ENCODE data around the gene ATF6.

The ATF6 gene

DNA sequence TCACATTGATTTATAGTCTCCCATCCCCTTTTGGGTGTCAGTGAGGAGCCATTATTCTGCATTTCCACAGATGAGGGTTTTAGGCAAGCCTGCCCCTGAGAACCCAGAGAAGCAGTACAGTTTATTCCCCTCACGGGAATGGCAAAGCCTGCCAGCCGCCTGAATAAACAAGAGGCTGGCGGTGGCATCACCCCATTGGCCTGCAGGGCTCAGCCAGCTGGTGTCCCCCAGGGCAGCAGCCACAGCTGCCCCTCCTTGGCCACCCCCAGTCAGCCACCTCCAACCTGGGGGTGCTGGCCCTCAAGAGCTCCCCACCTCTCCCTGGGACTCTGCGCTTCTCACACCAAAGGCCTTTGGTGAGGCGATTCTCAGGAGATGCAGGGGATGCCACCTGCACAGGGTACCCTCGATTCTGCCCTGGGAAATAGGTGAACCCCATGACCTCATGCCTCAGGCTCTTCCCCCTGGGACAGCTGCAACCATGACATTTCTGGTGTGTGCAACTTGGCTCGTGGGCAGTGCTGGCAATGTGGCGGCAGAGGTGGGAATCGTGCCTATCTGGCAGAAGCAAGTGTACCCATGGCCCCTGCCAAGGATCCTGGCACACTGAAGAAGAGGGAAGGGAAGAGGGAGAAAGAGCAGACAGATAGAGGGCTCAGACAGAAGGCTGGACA, 243.5 kb downstream of the ATF6 start:
- no peak for TF ChIP-seq MYC (IDR thresholded peaks at IDR 0.05; ENCODE audit: low read depth, low read length)
- TF ChIP-seq, protein P1, sequence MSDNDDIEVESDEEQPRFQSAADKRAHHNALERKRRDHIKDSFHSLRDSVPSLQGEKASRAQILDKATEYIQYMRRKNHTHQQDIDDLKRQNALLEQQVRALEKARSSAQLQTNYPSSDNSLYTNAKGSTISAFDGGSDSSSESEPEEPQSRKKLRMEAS (IDR thresholded peaks at IDR 0.05; ENCODE audit: low read depth, low read length): no peak
- no peak for TF ChIP-seq POLR2A (IDR thresholded peaks at IDR 0.05; ENCODE audit: extremely low read depth, insufficient read length)
- TF ChIP-seq, protein P2, sequence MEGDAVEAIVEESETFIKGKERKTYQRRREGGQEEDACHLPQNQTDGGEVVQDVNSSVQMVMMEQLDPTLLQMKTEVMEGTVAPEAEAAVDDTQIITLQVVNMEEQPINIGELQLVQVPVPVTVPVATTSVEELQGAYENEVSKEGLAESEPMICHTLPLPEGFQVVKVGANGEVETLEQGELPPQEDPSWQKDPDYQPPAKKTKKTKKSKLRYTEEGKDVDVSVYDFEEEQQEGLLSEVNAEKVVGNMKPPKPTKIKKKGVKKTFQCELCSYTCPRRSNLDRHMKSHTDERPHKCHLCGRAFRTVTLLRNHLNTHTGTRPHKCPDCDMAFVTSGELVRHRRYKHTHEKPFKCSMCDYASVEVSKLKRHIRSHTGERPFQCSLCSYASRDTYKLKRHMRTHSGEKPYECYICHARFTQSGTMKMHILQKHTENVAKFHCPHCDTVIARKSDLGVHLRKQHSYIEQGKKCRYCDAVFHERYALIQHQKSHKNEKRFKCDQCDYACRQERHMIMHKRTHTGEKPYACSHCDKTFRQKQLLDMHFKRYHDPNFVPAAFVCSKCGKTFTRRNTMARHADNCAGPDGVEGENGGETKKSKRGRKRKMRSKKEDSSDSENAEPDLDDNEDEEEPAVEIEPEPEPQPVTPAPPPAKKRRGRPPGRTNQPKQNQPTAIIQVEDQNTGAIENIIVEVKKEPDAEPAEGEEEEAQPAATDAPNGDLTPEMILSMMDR (IDR thresholded peaks at IDR 0.05; ENCODE audit: low read depth, low read length): no peak
- no peak for DNase-seq (ENCODE audit: low read depth)
- no peak overlapping the region for H3K4me3 ChIP-seq (ENCODE audit: low read depth, low read length)

DNA sequence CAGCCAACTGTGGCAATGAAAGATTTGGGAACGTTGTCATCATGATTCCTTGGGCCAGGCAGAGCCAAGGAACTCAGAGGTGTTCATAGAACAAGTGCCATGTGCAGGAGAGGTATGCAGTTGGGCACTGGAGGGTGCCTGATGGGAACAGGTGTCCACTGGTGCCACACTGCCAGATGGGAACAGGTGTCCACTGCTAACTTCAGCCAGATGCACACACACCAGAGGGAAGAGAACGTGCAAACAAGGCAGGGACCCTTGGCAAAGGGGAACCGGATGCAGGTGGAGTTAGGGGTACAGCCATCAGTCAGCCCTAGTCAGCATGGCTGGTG, 244.0 kb downstream of the ATF6 start:
- DNase-seq (ENCODE audit: low read depth): no peak
- TF ChIP-seq, protein P2 (IDR thresholded peaks at IDR 0.05; ENCODE audit: low read depth, low read length): no peak
- H3K4me3 ChIP-seq (ENCODE audit: low read depth, low read length): no peak overlapping the region

DNA sequence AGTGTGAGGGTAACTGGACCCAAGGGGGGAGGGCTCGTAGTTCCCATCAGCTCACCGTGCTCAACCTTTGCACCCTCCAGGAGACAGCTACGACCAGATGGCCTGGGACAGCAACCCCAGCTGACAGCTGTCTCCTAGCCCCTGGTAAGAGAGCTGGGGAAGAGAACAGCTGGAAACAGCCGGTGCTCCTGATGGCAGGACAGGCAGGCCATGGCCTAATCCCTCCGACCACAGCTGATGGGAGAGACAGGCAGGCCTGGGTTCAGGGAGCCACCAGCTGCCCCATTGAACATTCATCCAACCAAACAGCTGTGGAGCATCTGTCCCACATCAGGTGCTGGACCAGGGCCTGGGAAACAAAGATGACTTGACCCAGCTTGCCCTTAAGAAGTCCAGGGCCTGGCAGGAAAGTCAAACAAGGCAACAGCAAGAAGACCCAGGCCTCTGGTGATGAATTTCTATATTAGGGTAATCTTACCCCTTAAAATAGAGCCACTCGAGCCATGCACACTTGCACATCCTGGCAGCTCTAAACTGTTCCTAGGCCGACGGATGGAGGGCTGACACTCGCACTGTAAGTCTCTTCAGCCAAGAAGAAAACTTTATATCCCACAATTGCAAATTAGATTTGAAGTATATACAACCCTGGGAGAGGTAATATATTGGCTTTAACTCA, 245.4 kb downstream of the ATF6 start:
- TF ChIP-seq MYC (IDR thresholded peaks at IDR 0.05; ENCODE audit: low read depth, low read length) (no peak), POLR2A (IDR thresholded peaks at IDR 0.05; ENCODE audit: extremely low read depth, insufficient read length) (no peak)
- TF ChIP-seq, protein P1 (IDR thresholded peaks at IDR 0.05; ENCODE audit: low read depth, low read length): no peak
- TF ChIP-seq, protein P2 (IDR thresholded peaks at IDR 0.05; ENCODE audit: low read depth, low read length): no peak
- no peak for DNase-seq (ENCODE audit: low read depth)
- no peak overlapping the region for H3K4me3 ChIP-seq (ENCODE audit: low read depth, low read length)

DNA sequence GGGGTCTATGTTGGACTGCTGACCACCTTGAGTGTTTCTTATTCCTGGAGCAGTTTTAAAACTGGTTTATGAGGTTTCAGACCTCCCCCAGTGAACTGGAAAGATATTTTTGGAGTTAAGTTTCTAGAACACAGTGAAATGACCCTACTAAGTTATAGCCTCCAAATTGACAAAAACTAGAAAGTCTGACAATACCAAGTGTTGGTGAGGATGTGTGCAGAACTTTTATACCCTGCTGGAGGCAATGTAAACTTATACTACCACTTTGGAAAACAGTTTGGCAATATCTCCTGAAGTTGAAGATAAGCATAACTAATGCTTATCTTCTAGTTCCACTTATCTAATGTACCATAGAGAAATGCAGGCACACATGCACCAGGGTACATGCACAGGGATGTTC, 247.2 kb downstream of the ATF6 start:
- H3K4me3 ChIP-seq (ENCODE audit: low read depth, low read length): no peak overlapping the region
- TF ChIP-seq MYC (IDR thresholded peaks at IDR 0.05; ENCODE audit: low read depth, low read length) (no peak), POLR2A (IDR thresholded peaks at IDR 0.05; ENCODE audit: extremely low read depth, insufficient read length) (no peak)
- TF ChIP-seq, protein P1 (IDR thresholded peaks at IDR 0.05; ENCODE audit: low read depth, low read length): no peak
- TF ChIP-seq, protein P2 (IDR thresholded peaks at IDR 0.05; ENCODE audit: low read depth, low read length): no peak
- DNase-seq (ENCODE audit: low read depth): no peak

All from NB4 (cell line).